OCI-LY3 (cell line): ENCODE measurements around the gene ZNF467.

ENCODE experiments used
- EZH2phosphoT487 ChIP-seq: fragments of 200-600 bp; shearing (Covaris generic); IDR thresholded peaks from 2 replicates; pipeline ENCODE4 v1.6.1; 2018; ENCODE audit warnings: antibody characterized with exemption, mixed run types, low read depth
- TF ChIP-seq, protein P1 (sequence below): fragments of 200-600, 300-600 bp; sonication (generic); IDR thresholded peaks from 2 replicates; pipeline ENCODE4 v1.5.1; 2014; ENCODE audit warnings: antibody characterized with exemption, low read length, low read depth

DNA sequence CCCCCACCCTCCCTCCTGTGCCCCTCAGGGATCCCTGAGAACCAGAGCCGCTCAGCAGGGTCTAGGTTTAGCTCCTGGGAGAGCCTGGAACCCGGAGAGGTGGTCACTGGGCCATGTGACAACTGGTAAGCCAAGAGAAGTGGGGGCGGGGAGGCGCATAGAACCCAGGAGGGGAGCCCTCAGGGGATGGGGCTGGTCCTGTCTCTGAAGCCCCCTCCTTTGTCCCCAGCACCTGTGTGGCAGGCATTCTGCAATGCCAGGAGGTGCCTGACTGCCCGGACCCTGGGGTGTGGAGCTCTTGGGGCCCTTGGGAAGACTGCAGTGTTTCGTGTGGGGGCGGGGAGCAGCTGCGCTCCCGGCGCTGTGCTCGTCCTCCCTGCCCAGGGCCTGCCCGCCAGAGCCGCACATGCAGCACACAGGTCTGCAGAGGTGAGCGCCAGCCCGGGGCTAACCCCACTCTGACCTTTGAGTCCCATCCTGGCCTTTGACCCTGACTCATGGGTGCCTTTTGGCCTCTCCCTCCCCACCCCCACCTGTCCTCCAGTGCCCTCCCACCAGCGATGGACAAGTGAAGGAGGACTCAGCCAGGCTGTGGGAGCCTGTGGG lies 42.4 kb upstream of the ZNF467 start:
- TF ChIP-seq, protein P1, sequence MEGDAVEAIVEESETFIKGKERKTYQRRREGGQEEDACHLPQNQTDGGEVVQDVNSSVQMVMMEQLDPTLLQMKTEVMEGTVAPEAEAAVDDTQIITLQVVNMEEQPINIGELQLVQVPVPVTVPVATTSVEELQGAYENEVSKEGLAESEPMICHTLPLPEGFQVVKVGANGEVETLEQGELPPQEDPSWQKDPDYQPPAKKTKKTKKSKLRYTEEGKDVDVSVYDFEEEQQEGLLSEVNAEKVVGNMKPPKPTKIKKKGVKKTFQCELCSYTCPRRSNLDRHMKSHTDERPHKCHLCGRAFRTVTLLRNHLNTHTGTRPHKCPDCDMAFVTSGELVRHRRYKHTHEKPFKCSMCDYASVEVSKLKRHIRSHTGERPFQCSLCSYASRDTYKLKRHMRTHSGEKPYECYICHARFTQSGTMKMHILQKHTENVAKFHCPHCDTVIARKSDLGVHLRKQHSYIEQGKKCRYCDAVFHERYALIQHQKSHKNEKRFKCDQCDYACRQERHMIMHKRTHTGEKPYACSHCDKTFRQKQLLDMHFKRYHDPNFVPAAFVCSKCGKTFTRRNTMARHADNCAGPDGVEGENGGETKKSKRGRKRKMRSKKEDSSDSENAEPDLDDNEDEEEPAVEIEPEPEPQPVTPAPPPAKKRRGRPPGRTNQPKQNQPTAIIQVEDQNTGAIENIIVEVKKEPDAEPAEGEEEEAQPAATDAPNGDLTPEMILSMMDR, result no peak
- TF ChIP-seq EZH2phosphoT487, result no peak
